ENCODE data around the gene ABCD2.
"Not testable (repeated sequence)": the region's sequence is repeated elsewhere in the genome, so short reads cannot be mapped to it uniquely, and the experiment has no call there.

Gene ABCD2

GRCh38 chr12:39553476-39553875, 66.1 kb downstream of the ABCD2 start:
- Histone ChIP-seq H3K4me2 (ENCODE audit: low read depth, low read length) (no peak overlapping the region), H2AFZ (ENCODE audit: low read length) (no peak overlapping the region), H3K79me2 (ENCODE audit: low read length) (no peaks in the 10 kb centered on the region), H3K36me3 (replicated peaks; ENCODE audit: insufficient read depth, low read length) (no peaks in the 10 kb centered on the region), H3K27ac (ENCODE audit: low read length) (no peak overlapping the region), H3F3A (ENCODE audit: insufficient read depth, low read length) (no peaks in the 10 kb centered on the region), H3K4me1 (ENCODE audit: low read length) (no peaks in the 10 kb centered on the region), H3K9me3 (replicated peaks; ENCODE audit: insufficient read depth, low read length) (no peaks in the 10 kb centered on the region), H3K9me2 (replicated peaks; ENCODE audit: insufficient read depth, low read length) (no peaks in the 10 kb centered on the region), H3K4me3 (ENCODE audit: low read length) (no peak overlapping the region), H3K9ac (ENCODE audit: low read length) (no peak overlapping the region), H3K27me3 (replicated peaks; ENCODE audit: insufficient read depth, low read length) (no peaks in the 10 kb centered on the region), H4K20me1 (ENCODE audit: insufficient read depth, low read length) (no peaks in the 10 kb centered on the region)
- DNase-seq, result no peak
- TF ChIP-seq EZH2 (optimal IDR thresholded peaks at IDR 0.05; ENCODE audit: low read depth, low read length), result no peak
- no peak for TF ChIP-seq EZH2phosphoT487 (IDR thresholded peaks at IDR 0.05; ENCODE audit: low read length)
- TF ChIP-seq CTCF (IDR thresholded peaks at IDR 0.05; ENCODE audit: low read length), result no peak

GRCh38 chr12:39544211-39544610, 75.4 kb downstream of the ABCD2 start:
- H3F3A ChIP-seq (ENCODE audit: insufficient read depth, low read length); H3K9me2 ChIP-seq (replicated peaks; ENCODE audit: insufficient read depth, low read length); H3K9me3 ChIP-seq (replicated peaks; ENCODE audit: insufficient read depth, low read length); H3K79me2 ChIP-seq (ENCODE audit: low read length); H3K4me1 ChIP-seq (ENCODE audit: low read length); H3K27me3 ChIP-seq (replicated peaks; ENCODE audit: insufficient read depth, low read length); H2AFZ ChIP-seq (ENCODE audit: low read length); H3K27ac ChIP-seq (ENCODE audit: low read length); H3K36me3 ChIP-seq (replicated peaks; ENCODE audit: insufficient read depth, low read length); H3K4me3 ChIP-seq (ENCODE audit: low read length); H4K20me1 ChIP-seq (ENCODE audit: insufficient read depth, low read length); H3K9ac ChIP-seq (ENCODE audit: low read length); H3K4me2 ChIP-seq (ENCODE audit: low read depth, low read length); DNase-seq: not testable (repeated sequence)

GRCh38 chr12:39541471-39541870, 78.1 kb downstream of the ABCD2 start:
- H3K36me3 ChIP-seq (replicated peaks; ENCODE audit: insufficient read depth, low read length), result no peaks in the 10 kb centered on the region
- no peak overlapping the region for H3K27ac ChIP-seq (ENCODE audit: low read length)
- no peak for TF ChIP-seq EZH2 (optimal IDR thresholded peaks at IDR 0.05; ENCODE audit: low read depth, low read length)
- no peak for TF ChIP-seq CTCF (IDR thresholded peaks at IDR 0.05; ENCODE audit: low read length)
- H3K9me2 ChIP-seq (replicated peaks; ENCODE audit: insufficient read depth, low read length), result no peaks in the 10 kb centered on the region
- no peaks in the 10 kb centered on the region for H3K79me2 ChIP-seq (ENCODE audit: low read length)
- H3F3A ChIP-seq (ENCODE audit: insufficient read depth, low read length), result no peaks in the 10 kb centered on the region
- H3K27me3 ChIP-seq (replicated peaks; ENCODE audit: insufficient read depth, low read length), result no peaks in the 10 kb centered on the region
- H3K4me2 ChIP-seq (ENCODE audit: low read depth, low read length), result no peak overlapping the region
- no peak for DNase-seq
- no peaks in the 10 kb centered on the region for H4K20me1 ChIP-seq (ENCODE audit: insufficient read depth, low read length)
- H3K4me3 ChIP-seq (ENCODE audit: low read length), result no peak overlapping the region
- H3K4me1 ChIP-seq (ENCODE audit: low read length), result no peaks in the 10 kb centered on the region
- H2AFZ ChIP-seq (ENCODE audit: low read length), result no peak overlapping the region
- no peaks in the 10 kb centered on the region for H3K9me3 ChIP-seq (replicated peaks; ENCODE audit: insufficient read depth, low read length)
- no peak overlapping the region for H3K9ac ChIP-seq (ENCODE audit: low read length)

- Histone ChIP-seq H3K36me3 (replicated peaks; ENCODE audit: insufficient read depth, low read length) (no peaks in the 10 kb centered on the region), H3K9me3 (replicated peaks; ENCODE audit: insufficient read depth, low read length) (no peaks in the 10 kb centered on the region), H3K27ac (ENCODE audit: low read length) (no peak overlapping the region), H2AFZ (ENCODE audit: low read length) (no peak overlapping the region), H3K4me3 (ENCODE audit: low read length) (no peak overlapping the region), H3F3A (ENCODE audit: insufficient read depth, low read length) (no peaks in the 10 kb centered on the region), H3K9me2 (replicated peaks; ENCODE audit: insufficient read depth, low read length) (no peaks in the 10 kb centered on the region), H3K9ac (ENCODE audit: low read length) (no peak overlapping the region), H4K20me1 (ENCODE audit: insufficient read depth, low read length) (no peaks in the 10 kb centered on the region), H3K79me2 (ENCODE audit: low read length) (no peaks in the 10 kb centered on the region), H3K27me3 (replicated peaks; ENCODE audit: insufficient read depth, low read length) (no peaks in the 10 kb centered on the region), H3K4me1 (ENCODE audit: low read length) (no peaks in the 10 kb centered on the region), H3K4me2 (ENCODE audit: low read depth, low read length) (no peak overlapping the region)
- no peak for DNase-seq
- TF ChIP-seq CTCF (IDR thresholded peaks at IDR 0.05; ENCODE audit: low read length) (no peak), EZH2 (optimal IDR thresholded peaks at IDR 0.05; ENCODE audit: low read depth, low read length) (no peak), EZH2phosphoT487 (IDR thresholded peaks at IDR 0.05; ENCODE audit: low read length) (no peak)
These were observed 80.9 kb downstream of the ABCD2 start for GRCh38 chr12:39538679-39539104.
